KMS-11 (cell line): ENCODE measurements around the gene RPS6KA2.

Experiments
- H2AFZ ChIP-seq: fragments of 200-600 bp; sonication (generic); 2 replicates; pipeline ENCODE4 v1.6.1; 2016; ENCODE audit warnings: antibody characterized with exemption, mixed run types, low read depth
- H3K27ac ChIP-seq: fragments of 200-600 bp; sonication (generic); 2 replicates; pipeline ENCODE4 v1.6.1; 2016; ENCODE audit warnings: mild to moderate bottlenecking, mixed run types
- H3K27me3 ChIP-seq: fragments of 200-600 bp; sonication (generic); 2 replicates; pipeline ENCODE4 v1.6.1; 2017; ENCODE audit warnings: mild to moderate bottlenecking, low read depth, mixed run types, moderate library complexity; ENCODE audit not compliant: insufficient read depth
- H3K36me3 ChIP-seq: fragments of 200-600 bp; sonication (generic); 2 replicates; pipeline ENCODE4 v1.6.1; 2017; ENCODE audit warnings: mild to moderate bottlenecking, mixed run types; ENCODE audit not compliant: insufficient read depth
- H3K4me1 ChIP-seq: fragments of 200-600 bp; sonication (generic); 2 replicates; pipeline ENCODE4 v1.6.1; 2016; ENCODE audit warnings: mild to moderate bottlenecking, low read depth, mixed run types; ENCODE audit not compliant: poor library complexity, severe bottlenecking
- H3K4me2 ChIP-seq: fragments of 200-600 bp; sonication (generic); 2 replicates; pipeline ENCODE4 v1.7.0; 2016; ENCODE audit warnings: mild to moderate bottlenecking, mixed run types
- H3K4me3 ChIP-seq: fragments of 200-600 bp; sonication (generic); IDR thresholded peaks from 2 replicates; pipeline ENCODE4 v1.6.1; 2017; ENCODE audit warnings: low read depth, low read length, mixed read lengths; ENCODE audit not compliant: insufficient read depth
- H3K79me2 ChIP-seq: fragments of 200-600 bp; sonication (generic); 2 replicates; pipeline ENCODE4 v1.6.1; 2016; ENCODE audit warnings: low read depth, mixed run types; ENCODE audit not compliant: insufficient read depth
- H3K9ac ChIP-seq: fragments of 200-600 bp; sonication (generic); 2 replicates; pipeline ENCODE4 v1.6.1; 2016; ENCODE audit warnings: mild to moderate bottlenecking, mixed run types
- H4K20me1 ChIP-seq: fragments of 200-600 bp; sonication (generic); 2 replicates; pipeline ENCODE4 v1.6.1; 2016; ENCODE audit warnings: mild to moderate bottlenecking, mixed run types; ENCODE audit not compliant: insufficient read depth
- TF ChIP-seq, protein P1 (sequence below): fragments of 200-600 bp; sonication (generic); conservative IDR thresholded peaks from 2 replicates; pipeline ENCODE4 v1.6.1; 2017; ENCODE audit warnings: low read depth, mild to moderate bottlenecking, antibody characterized with exemption, low read length, moderate library complexity, mixed read lengths

RPS6KA2 gene

GRCh38 chr6:166527849-166528248, 99.2 kb downstream of the RPS6KA2 start:
- TF ChIP-seq, protein P1, sequence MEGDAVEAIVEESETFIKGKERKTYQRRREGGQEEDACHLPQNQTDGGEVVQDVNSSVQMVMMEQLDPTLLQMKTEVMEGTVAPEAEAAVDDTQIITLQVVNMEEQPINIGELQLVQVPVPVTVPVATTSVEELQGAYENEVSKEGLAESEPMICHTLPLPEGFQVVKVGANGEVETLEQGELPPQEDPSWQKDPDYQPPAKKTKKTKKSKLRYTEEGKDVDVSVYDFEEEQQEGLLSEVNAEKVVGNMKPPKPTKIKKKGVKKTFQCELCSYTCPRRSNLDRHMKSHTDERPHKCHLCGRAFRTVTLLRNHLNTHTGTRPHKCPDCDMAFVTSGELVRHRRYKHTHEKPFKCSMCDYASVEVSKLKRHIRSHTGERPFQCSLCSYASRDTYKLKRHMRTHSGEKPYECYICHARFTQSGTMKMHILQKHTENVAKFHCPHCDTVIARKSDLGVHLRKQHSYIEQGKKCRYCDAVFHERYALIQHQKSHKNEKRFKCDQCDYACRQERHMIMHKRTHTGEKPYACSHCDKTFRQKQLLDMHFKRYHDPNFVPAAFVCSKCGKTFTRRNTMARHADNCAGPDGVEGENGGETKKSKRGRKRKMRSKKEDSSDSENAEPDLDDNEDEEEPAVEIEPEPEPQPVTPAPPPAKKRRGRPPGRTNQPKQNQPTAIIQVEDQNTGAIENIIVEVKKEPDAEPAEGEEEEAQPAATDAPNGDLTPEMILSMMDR = no peak
- no peaks in the 10 kb centered on the region for H3K79me2 ChIP-seq
- H2AFZ ChIP-seq = no peak overlapping the region
- no peak overlapping the region for H3K4me3 ChIP-seq
- H3K36me3 ChIP-seq = no peaks in the 10 kb centered on the region
- H3K9ac ChIP-seq = no peak overlapping the region
- H3K4me1 ChIP-seq = no peaks in the 10 kb centered on the region
- no peaks in the 10 kb centered on the region for H3K27me3 ChIP-seq
- H4K20me1 ChIP-seq = no peaks in the 10 kb centered on the region
- H3K4me2 ChIP-seq = no peak overlapping the region
- H3K27ac ChIP-seq = no peak overlapping the region

DNA sequence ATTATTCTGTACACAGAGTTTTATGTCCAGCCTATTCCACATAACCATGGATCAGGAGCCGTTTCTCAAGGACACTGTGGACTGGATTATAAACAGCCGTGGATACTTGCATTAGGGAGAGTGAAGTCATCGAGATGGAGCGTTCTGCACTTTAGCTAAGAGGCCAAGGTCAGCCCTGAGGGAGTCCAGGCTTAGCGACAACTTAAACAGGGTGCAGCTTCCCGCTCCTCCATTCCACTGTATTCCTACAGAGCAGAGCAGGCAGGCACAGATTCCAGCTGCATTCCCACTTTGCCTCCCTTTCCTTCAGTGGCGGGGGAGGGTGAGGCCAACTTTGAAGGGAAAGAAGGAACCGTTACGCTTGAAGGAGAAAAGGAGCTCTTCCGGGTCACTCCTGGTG, 100.1 kb downstream of the RPS6KA2 start:
- Histone ChIP-seq H3K4me1 (no peaks in the 10 kb centered on the region), H3K36me3 (no peaks in the 10 kb centered on the region), H3K9ac (no peak overlapping the region), H3K4me3 (no peak overlapping the region), H3K4me2 (no peak overlapping the region), H3K27ac (no peak overlapping the region), H4K20me1 (no peaks in the 10 kb centered on the region), H3K79me2 (no peaks in the 10 kb centered on the region), H2AFZ (no peak overlapping the region), H3K27me3 (no peaks in the 10 kb centered on the region)
- TF ChIP-seq, protein P1 = no peak

- no peaks in the 10 kb centered on the region for H4K20me1 ChIP-seq
- H3K79me2 ChIP-seq = no peaks in the 10 kb centered on the region
- H2AFZ ChIP-seq = no peak overlapping the region
- TF ChIP-seq, protein P1 = no peak
- H3K4me2 ChIP-seq = no peak overlapping the region
- H3K4me1 ChIP-seq = no peaks in the 10 kb centered on the region
- no peak overlapping the region for H3K4me3 ChIP-seq
- H3K27ac ChIP-seq = no peak overlapping the region
- H3K9ac ChIP-seq = no peak overlapping the region
- no peaks in the 10 kb centered on the region for H3K27me3 ChIP-seq
- H3K36me3 ChIP-seq = no peaks in the 10 kb centered on the region
Measured at GRCh38 chr6:166525567-166525966, 101.5 kb downstream of the RPS6KA2 start.

DNA sequence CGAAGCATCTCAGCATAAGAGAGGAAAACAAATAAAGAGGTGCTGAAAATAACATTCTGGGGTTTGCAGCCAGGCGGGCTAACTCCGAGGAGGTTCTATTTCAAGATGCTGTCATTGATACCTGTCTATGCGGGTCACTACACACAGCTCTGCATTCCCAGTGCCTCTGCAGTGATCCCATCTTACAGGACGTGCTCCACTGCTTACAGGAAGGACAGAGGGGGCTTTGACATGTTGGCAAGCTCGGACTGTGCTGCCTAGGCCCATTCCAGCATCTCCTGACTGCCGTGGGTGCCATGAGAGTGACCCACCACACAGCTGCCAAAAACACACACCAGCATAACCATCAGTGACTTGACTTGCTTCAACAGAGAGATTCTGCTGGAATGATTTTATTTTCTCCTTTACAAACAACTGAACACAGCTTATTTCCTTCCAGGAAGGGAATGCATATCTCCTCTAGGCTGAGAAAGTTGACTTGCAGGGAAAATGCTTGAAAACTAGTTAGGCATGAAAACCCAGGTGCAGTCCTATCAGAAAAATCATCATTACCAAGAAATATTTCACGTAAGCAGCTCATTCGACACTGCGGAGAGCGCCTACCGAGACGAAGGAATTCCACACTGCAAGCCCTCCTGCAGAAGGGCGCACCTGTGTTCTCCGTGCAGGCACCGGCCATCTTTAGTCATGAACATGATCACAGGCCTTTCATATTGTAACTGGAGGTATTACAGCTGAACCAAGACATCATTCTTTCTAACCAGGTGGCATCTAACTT, 103.1 kb downstream of the RPS6KA2 start:
- Histone ChIP-seq H3K4me2 (no peak overlapping the region), H3K9ac (no peak overlapping the region), H3K27me3 (no peaks in the 10 kb centered on the region), H2AFZ (no peak overlapping the region), H4K20me1 (no peaks in the 10 kb centered on the region), H3K4me1 (no peaks in the 10 kb centered on the region), H3K27ac (no peak overlapping the region), H3K79me2 (no peaks in the 10 kb centered on the region), H3K36me3 (no peaks in the 10 kb centered on the region), H3K4me3 (no peak overlapping the region)
- TF ChIP-seq, protein P1 = no peak
